ENCODE data around the gene SCYL1.

DNA sequence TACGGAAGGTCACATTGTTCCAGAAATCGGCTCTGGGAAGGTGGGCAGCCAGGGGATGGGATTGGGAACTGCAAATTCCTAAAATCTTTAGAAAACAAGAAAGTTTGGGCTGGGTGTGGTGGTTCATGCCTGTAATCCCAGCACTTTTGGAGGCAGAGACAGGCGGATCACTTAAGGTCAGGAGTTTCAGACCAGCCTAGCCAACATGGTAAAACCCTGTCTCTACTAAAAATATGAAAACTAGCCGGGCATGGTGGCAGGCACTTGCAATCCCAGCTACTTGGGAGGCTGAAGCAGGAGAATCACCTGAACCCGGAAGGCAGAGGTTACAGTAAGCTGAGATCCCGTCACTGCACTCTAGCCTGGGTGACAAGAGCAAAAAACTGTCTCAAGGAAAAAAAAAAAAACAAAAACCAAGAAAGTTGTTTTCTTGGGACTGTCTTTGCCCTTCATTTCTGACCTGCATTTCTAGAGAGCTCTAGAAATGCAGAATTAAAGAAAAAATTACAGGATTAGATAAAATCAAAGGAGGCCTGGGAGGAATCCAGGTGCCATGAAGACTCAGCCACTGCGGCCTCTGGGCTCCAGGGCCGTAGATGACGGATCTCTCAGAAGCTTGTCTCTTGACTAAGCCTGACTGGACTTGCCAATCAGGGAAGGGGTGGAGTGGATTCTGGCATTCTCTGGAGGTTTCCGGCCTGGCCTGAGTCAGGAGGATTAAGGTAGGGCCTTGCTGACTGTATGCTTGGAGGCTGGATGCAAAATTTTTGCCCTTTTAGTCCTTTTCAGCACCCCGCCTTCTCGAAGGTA lies 31.3 kb upstream of the SCYL1 start:
- peak in 1 of 2 donors; percentile 83 for TF ChIP-seq POLR2A (IDR thresholded peaks at IDR 0.05)
- TF ChIP-seq, protein P1, sequence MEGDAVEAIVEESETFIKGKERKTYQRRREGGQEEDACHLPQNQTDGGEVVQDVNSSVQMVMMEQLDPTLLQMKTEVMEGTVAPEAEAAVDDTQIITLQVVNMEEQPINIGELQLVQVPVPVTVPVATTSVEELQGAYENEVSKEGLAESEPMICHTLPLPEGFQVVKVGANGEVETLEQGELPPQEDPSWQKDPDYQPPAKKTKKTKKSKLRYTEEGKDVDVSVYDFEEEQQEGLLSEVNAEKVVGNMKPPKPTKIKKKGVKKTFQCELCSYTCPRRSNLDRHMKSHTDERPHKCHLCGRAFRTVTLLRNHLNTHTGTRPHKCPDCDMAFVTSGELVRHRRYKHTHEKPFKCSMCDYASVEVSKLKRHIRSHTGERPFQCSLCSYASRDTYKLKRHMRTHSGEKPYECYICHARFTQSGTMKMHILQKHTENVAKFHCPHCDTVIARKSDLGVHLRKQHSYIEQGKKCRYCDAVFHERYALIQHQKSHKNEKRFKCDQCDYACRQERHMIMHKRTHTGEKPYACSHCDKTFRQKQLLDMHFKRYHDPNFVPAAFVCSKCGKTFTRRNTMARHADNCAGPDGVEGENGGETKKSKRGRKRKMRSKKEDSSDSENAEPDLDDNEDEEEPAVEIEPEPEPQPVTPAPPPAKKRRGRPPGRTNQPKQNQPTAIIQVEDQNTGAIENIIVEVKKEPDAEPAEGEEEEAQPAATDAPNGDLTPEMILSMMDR (IDR thresholded peaks at IDR 0.05), result no peak
